ENCODE data around the gene RPL29.

Gene RPL29

DNA sequence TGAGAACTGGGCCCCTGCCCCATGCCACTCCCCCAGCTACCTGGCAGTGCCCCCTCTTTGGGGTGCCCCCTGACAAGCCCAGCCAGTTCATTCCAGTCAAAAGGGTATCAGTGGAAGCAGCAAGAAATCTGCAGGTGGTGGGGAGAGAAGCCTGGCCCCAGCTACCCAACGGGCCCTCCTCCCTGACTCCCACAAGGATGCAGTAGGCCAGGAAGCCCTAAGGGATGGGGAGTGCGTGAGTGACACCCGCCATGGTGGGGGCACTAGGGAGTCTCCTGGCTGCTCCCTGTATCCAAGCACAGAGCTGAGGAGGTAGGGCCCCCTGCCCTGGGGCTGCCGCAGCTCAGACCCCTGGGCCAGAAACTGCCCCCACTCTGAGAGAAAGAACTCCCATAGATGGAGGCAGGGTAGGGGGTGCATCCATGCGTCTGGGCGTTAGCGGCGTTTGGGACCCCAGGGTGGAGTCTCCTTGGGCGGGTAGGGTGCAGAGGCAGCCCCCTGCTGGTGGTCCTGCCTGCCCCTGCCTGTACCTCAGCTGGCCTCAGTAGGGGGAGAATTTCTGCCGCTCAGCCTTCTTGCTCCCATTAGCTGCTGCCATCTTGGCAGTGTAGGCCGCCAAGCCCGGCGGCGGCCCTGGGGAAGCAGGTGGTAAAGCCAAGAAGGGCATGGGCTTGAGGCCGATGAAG lies 38.0 kb downstream of the RPL29 start:
- no peak for DNase-seq (ENCODE audit: low read depth)
- TF ChIP-seq, protein P1, sequence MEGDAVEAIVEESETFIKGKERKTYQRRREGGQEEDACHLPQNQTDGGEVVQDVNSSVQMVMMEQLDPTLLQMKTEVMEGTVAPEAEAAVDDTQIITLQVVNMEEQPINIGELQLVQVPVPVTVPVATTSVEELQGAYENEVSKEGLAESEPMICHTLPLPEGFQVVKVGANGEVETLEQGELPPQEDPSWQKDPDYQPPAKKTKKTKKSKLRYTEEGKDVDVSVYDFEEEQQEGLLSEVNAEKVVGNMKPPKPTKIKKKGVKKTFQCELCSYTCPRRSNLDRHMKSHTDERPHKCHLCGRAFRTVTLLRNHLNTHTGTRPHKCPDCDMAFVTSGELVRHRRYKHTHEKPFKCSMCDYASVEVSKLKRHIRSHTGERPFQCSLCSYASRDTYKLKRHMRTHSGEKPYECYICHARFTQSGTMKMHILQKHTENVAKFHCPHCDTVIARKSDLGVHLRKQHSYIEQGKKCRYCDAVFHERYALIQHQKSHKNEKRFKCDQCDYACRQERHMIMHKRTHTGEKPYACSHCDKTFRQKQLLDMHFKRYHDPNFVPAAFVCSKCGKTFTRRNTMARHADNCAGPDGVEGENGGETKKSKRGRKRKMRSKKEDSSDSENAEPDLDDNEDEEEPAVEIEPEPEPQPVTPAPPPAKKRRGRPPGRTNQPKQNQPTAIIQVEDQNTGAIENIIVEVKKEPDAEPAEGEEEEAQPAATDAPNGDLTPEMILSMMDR (IDR thresholded peaks at IDR 0.05; ENCODE audit: insufficient read depth, low read depth, low read length, missing control alignments), result no peak

DNA sequence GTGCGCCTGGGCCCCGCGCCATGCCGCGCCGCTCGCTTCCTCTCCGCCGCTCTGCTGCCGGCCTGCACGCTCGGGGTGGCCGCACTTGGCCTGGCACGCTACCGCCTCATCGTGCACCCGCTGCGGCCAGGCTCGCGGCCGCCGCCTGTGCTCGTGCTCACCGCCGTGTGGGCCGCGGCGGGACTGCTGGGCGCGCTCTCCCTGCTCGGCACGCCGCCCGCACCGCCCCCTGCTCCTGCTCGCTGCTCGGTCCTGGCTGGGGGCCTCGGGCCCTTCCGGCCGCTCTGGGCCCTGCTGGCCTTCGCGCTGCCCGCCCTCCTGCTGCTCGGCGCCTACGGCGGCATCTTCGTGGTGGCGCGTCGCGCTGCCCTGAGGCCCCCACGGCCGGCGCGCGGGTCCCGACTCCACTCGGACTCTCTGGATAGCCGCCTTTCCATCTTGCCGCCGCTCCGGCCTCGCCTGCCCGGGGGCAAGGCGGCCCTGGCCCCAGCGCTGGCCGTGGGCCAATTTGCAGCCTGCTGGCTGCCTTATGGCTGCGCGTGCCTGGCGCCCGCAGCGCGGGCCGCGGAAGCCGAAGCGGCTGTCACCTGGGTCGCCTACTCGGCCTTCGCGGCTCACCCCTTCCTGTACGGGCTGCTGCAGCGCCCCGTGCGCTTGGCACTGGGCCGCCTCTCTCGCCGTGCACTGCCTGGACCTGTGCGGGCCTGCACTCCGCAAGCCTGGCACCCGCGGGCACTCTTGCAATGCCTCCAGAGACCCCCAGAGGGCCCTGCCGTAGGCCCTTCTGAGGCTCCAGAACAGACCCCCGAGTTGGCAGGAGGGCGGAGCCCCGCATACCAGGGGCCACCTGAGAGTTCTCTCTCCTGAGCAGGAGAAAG lies 39.6 kb downstream of the RPL29 start:
- no peak overlapping the region; the same call in 1 of the 2 replicates for H3K4me3 ChIP-seq (ENCODE audit: low read depth, low read length)
- TF ChIP-seq, protein P1 (IDR thresholded peaks at IDR 0.05; ENCODE audit: insufficient read depth, low read depth, low read length, missing control alignments), result peak; percentile 31

More for the DNA sequence above, 38.0 kb downstream of the RPL29 start:
- H3K4me3 ChIP-seq (ENCODE audit: low read depth, low read length), result no peak overlapping the region

GRCh38 chr3:51955175-51955892 lies 40.4 kb downstream of the RPL29 start, which contains the start of gene GPR62:
TSS of gene GPR62 (plus strand) at chr3:51955381. CDS start at chr3:51955653, 272 bp downstream.
- no peak within 1 kb of the TSS; the same call in 1 of the 2 replicates for H3K4me3 ChIP-seq (ENCODE audit: low read depth, low read length)
- TF ChIP-seq, protein P1 (IDR thresholded peaks at IDR 0.05; ENCODE audit: insufficient read depth, low read depth, low read length, missing control alignments), result no peak
- no peak for DNase-seq (ENCODE audit: low read depth)

More for the DNA sequence above, 39.6 kb downstream of the RPL29 start:
- no peak for DNase-seq (ENCODE audit: low read depth)

DNA sequence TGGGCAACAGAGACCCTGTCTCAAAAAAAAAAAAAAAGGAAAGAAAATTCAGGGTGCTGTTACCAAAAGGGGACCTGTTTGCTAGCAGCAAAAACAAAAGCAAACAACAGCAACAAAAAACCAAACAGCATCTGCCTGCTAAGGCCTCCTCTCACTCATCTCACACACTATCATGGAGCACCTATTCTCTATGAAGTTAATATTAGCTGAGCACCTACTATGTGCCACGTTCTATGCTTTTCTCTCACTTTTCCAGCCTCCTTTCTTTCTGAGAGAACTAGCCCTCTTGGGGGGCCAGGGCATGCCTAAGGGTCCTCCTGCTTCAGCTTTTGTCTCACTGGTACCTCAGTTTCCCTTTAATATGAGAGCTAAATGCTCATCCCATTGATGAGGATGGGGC lies 41.0 kb downstream of the RPL29 start:
- no peak overlapping the region for H3K4me3 ChIP-seq (ENCODE audit: low read depth, low read length)
- TF ChIP-seq, protein P1 (IDR thresholded peaks at IDR 0.05; ENCODE audit: insufficient read depth, low read depth, low read length, missing control alignments), result no peak
- DNase-seq (ENCODE audit: low read depth), result no peak

DNA sequence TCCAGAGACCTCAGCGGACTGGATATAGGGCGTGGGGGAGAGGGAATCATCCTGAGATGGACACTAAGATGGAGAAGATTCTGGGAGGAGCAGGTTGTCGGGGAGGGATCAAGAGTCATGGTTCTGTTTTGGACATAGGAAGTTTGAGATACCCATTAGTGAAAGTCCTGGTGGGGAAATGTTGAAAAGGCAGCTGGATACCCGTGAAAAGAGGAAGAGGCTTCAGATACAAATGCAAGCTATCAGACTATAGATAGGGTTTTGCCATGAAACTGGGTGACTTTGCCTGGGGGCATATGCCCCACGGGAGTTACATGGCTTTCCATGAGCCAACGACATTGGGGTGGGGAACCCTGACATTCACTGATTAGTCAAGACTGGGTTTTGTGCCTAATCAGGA lies 41.6 kb downstream of the RPL29 start:
- DNase-seq (ENCODE audit: low read depth), result no peak
- TF ChIP-seq, protein P1 (IDR thresholded peaks at IDR 0.05; ENCODE audit: insufficient read depth, low read depth, low read length, missing control alignments), result no peak
- H3K4me3 ChIP-seq (ENCODE audit: low read depth, low read length), result no peak overlapping the region

DNA sequence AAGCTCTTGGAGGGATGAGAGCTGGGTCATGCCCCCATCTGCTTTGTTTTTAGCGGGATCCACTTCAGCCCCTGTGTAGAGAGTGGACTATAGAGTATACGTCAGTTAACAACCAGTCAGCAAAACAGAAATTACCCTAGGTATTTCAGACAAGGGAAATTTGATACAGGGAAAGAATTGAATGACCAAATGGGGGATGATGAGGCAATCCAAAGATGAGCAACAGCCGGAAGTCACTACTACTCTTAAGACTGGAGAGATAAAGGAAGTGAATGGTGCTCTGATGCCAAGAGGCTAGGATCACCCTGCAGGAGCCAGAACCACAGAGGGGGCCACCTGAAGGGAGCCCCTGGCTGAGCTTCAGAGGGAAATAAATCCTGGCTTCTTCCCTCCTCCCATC lies 42.2 kb downstream of the RPL29 start:
- TF ChIP-seq, protein P1 (IDR thresholded peaks at IDR 0.05; ENCODE audit: insufficient read depth, low read depth, low read length, missing control alignments), result no peak
- DNase-seq (ENCODE audit: low read depth), result no peak
- H3K4me3 ChIP-seq (ENCODE audit: low read depth, low read length), result no peak overlapping the region

Measured in GM12865 (cell line).